PC-3 (cell line): ENCODE results near the gene SENP1. TPM values are rescaled to one million over a fixed set of nuclear protein-coding genes. Genes with fewer than 3 reads are reported as not detected.

Source experiments
- ATAC-seq: fragments of 200-7000 bp; cut with Tn5 transposase; 2 replicates; pipeline ENCODE4 v1.9.1; 2020; ENCODE audit warnings: mild to moderate bottlenecking, moderate library complexity
- BruUV-seq: library from RNA; stranded (reverse); fragments of 400-500 nt; replicated peaks from 2 replicates; lab custom pipeline; 2021; lab: Mats Ljungman, UMichigan
- CTCF ChIA-PET: fragments of 300-600 bp; sonication (Branson Sonifier 250); formaldehyde crosslinking; loops from one replicate; lab custom pipeline; 2022; ENCODE audit warnings: antibody characterized with exemption; lab: Charles Lee
- POLR2A ChIA-PET: fragments of 300-600 bp; sonication (Branson Sonifier 250); formaldehyde crosslinking; loops from one replicate; lab custom pipeline; 2022; ENCODE audit warnings: antibody characterized with exemption; ENCODE audit not compliant: unreplicated experiment; lab: Charles Lee
- DNase-seq: peaks from one replicate; pipeline ENCODE4 v3.0.0-alpha.2; 2015
- H2AFZ ChIP-seq: fragments of 300-600 bp; sonication (generic); 2 replicates; pipeline ENCODE4 v1.6.0; 2016; ENCODE audit warnings: antibody characterized with exemption, low read length
- H3F3A ChIP-seq: fragments of 300-600 bp; sonication (generic); one replicate; pipeline ENCODE4 v1.6.0; 2017; ENCODE audit warnings: antibody characterized with exemption, low read length, control low read depth, mild to moderate bottlenecking; ENCODE audit not compliant: unreplicated experiment
- H3K27ac ChIP-seq: fragments of 300-600 bp; sonication (generic); 2 replicates; pipeline ENCODE4 v1.5.1; 2016; ENCODE audit warnings: mild to moderate bottlenecking, low read length
- H3K27me3 ChIP-seq: fragments of 300-600 bp; sonication (generic); 2 replicates; pipeline ENCODE4 v1.6.1; 2016; ENCODE audit warnings: low read length, mixed read lengths
- H3K36me3 ChIP-seq: fragments of 300-600 bp; sonication (generic); 2 replicates; pipeline ENCODE4 v1.6.1; 2016; ENCODE audit warnings: low read depth, mixed run types, low read length, mixed read lengths
- H3K4me1 ChIP-seq: fragments of 300-600 bp; sonication (generic); 2 replicates; pipeline ENCODE4 v1.5.1; 2016; ENCODE audit warnings: low read length; ENCODE audit not compliant: insufficient read depth
- H3K4me2 ChIP-seq: fragments of 300-600 bp; sonication (generic); 2 replicates; pipeline ENCODE4 v1.6.0; 2016; ENCODE audit warnings: low read length
- H3K4me3 ChIP-seq: fragments of 300-600 bp; sonication (generic); 2 replicates; pipeline ENCODE4 v1.5.1; 2016; ENCODE audit warnings: mild to moderate bottlenecking, low read length, mixed read lengths
- H3K79me2 ChIP-seq: fragments of 300-600 bp; sonication (generic); 2 replicates; pipeline ENCODE4 v1.6.1; 2017; ENCODE audit warnings: low read length, mixed read lengths
- H3K9ac ChIP-seq: fragments of 300-600 bp; sonication (generic); 2 replicates; pipeline ENCODE4 v1.6.0; 2016; ENCODE audit warnings: mild to moderate bottlenecking, low read length
- H3K9me2 ChIP-seq: fragments of 300-600 bp; sonication (generic); replicated peaks from 2 replicates; pipeline ENCODE4 v1.6.1; 2016; ENCODE audit warnings: mixed run types, low read length, mixed read lengths
- H3K9me3 ChIP-seq: fragments of 300-600 bp; sonication (generic); 2 replicates; pipeline ENCODE4 v1.6.1; 2016; ENCODE audit warnings: low read length, mixed read lengths
- H4K20me1 ChIP-seq: fragments of 300-600 bp; sonication (generic); 2 replicates; pipeline ENCODE4 v1.6.1; 2016; ENCODE audit warnings: low read length, mixed read lengths
- EZH2 ChIP-seq: fragments of 300-600 bp; sonication (generic); IDR thresholded peaks from one replicate; pipeline ENCODE4 v1.6.1; 2017; ENCODE audit warnings: antibody characterized with exemption, mild to moderate bottlenecking, low read length; ENCODE audit not compliant: unreplicated experiment
- EZH2phosphoT487 ChIP-seq: fragments of 300-600 bp; sonication (generic); IDR thresholded peaks from 2 replicates; pipeline ENCODE4 v1.6.1; 2018; ENCODE audit warnings: mild to moderate bottlenecking, antibody characterized with exemption, low read length, borderline replicate concordance
- intact Hi-C: fragments of 100-400 bp; cut with micrococcal nuclease; formaldehyde crosslinking; loops from 2 replicates; pipeline ENCODE4 v1.9.0; 2023
- total RNA-seq: library from RNA; depleted of rRNA; stranded (reverse); fragments of >200 nt; gene quantifications from 2 replicates; pipeline ENCODE4 v1.2.3, GENCODE V29; 2014
- TF ChIP-seq, protein P1 (sequence below): fragments of 300-600 bp; sonication (generic); conservative IDR thresholded peaks from 2 replicates; pipeline ENCODE4 v1.5.1; 2017; ENCODE audit warnings: antibody characterized with exemption, low read depth, mild to moderate bottlenecking, low read length

SENP1 gene
- total RNA-seq, 1 experiment from 2014 or later, result 20.9 TPM

DNA sequence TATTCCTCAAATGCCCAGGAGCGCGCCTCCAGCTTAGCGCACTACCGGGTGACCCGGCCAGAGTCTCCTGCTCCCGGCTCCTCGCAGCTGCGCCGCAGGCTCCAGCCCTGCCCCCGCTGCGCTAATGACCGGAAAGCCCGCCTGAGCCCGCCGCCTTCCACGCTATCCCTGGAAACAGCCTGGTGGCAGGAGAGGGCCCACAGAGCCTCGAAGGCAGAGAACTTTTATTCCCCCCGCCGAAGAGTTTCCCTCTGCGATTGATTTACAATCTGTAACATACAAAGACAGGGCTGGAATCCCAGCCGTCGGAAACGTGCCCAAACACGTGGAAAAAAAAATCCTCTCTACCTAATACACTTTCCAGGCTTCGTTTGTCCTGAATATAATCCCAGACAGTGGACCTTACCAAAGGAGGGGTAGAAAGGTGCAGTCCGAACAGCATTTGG, 103.1 kb downstream of the SENP1 start:
- Histone ChIP-seq H3K4me1 (peaks cover 34% of the 10 kb centered on the region), H3K9me3 (no peaks in the 10 kb centered on the region), H3K79me2 (no peaks in the 10 kb centered on the region), H3K27ac (no peak overlapping the region), H3K4me3 (peak overlapping the region; percentile 72), H3K4me2 (peak overlapping the region; percentile 93), H3K9ac (no peak overlapping the region), H3K36me3 (no peaks in the 10 kb centered on the region), H4K20me1 (no peaks in the 10 kb centered on the region), H3K9me2 (no peaks in the 10 kb centered on the region), H3K27me3 (peaks cover 37% of the 10 kb centered on the region), H2AFZ (peak overlapping the region; percentile 88), H3F3A (no peaks in the 10 kb centered on the region)
- peak; percentile 25 for DNase-seq
- BruUV-seq, result no TSS peak
- ChIA-PET POLR2A (interaction anchor here (0.6 kb wide), 1 partner anchor 38 kb away, joined by 4 read pairs; no protein-coding TSS in a partner anchor), CTCF (no interaction called here)
- intact Hi-C loops, result loop anchor here (5.0 kb wide), 1 partner anchor 40 kb away; the partner anchor contains the start of gene TMEM106C
- no peak; the same call in 1 of the 2 replicates for ATAC-seq
- TF ChIP-seq EZH2 (no peak), EZH2phosphoT487 (no peak)
- TF ChIP-seq, protein P1, sequence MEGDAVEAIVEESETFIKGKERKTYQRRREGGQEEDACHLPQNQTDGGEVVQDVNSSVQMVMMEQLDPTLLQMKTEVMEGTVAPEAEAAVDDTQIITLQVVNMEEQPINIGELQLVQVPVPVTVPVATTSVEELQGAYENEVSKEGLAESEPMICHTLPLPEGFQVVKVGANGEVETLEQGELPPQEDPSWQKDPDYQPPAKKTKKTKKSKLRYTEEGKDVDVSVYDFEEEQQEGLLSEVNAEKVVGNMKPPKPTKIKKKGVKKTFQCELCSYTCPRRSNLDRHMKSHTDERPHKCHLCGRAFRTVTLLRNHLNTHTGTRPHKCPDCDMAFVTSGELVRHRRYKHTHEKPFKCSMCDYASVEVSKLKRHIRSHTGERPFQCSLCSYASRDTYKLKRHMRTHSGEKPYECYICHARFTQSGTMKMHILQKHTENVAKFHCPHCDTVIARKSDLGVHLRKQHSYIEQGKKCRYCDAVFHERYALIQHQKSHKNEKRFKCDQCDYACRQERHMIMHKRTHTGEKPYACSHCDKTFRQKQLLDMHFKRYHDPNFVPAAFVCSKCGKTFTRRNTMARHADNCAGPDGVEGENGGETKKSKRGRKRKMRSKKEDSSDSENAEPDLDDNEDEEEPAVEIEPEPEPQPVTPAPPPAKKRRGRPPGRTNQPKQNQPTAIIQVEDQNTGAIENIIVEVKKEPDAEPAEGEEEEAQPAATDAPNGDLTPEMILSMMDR, result no peak

DNA sequence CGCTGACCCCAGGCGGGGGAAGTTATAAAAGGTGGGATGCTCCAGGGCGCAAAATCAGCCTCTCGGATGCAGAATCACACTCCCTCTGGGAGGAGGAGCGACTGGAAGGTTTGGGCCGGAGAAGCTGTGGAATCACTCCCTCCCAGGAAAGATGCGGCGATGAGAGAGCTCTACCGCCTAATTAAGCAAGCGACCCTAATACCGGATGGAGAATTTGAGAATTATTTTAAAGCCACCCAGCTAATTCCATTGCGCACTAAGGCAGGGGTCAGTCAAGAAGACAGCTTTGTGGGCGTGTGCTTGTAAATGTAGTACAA, 103.5 kb downstream of the SENP1 start:
- BruUV-seq, result no TSS peak
- Histone ChIP-seq H3K4me2 (peak overlapping the region; percentile 93), H3K27ac (no peak overlapping the region), H4K20me1 (no peaks in the 10 kb centered on the region), H3K4me1 (peaks cover 39% of the 10 kb centered on the region), H3K79me2 (no peaks in the 10 kb centered on the region), H3F3A (no peaks in the 10 kb centered on the region), H3K9ac (no peak overlapping the region), H3K36me3 (no peaks in the 10 kb centered on the region), H3K9me2 (no peaks in the 10 kb centered on the region), H2AFZ (peak overlapping the region; percentile 88), H3K27me3 (peaks cover 37% of the 10 kb centered on the region), H3K4me3 (peak overlapping the region; percentile 72), H3K9me3 (no peaks in the 10 kb centered on the region)
- ChIA-PET POLR2A (interaction anchor here (0.6 kb wide), 1 partner anchor 38 kb away, joined by 4 read pairs; no protein-coding TSS in a partner anchor), CTCF (no interaction called here)
- ATAC-seq (no peak), DNase-seq (no peak)
- TF ChIP-seq, protein P1, result no peak
- TF ChIP-seq EZH2 (no peak), EZH2phosphoT487 (no peak)
- intact Hi-C loops, result loop anchor here (5.0 kb wide), 1 partner anchor 40 kb away; the partner anchor contains the start of gene TMEM106C
